ENCODE measurements around the gene THSD1. TPM values are rescaled to one million over a fixed set of nuclear protein-coding genes. Genes with fewer than 3 reads are reported as not detected.
"Not testable (repeated sequence)": the region's sequence is repeated elsewhere in the genome, so short reads cannot be mapped to it uniquely, and the experiment has no call there.

THSD1 gene
- total RNA-seq, 2 donors from 2014 or later = 6.4 to 7.2 TPM

DNA sequence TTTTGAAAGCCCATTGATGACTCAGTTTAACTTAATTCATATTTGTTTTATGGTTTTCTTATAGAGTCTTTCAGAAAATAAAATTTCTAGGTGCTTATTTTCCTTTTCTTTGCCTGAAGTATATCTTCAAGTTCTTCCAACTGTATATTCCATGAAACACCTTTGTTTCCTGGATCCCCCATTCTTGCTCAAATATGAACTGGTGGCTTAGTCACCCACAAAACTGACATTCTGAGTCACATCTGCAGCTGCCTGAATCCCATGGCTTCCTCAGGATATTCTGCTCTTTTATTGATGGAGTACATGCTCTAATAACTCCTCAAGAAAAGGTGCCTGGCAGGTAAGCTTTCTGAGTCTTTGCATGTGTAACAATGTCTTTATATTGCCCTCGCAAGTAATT is 32.7 kb downstream of the THSD1 start:
- intact Hi-C loops (cut with DNase I); ATAC-seq; DNase-seq: not testable (repeated sequence)

DNA sequence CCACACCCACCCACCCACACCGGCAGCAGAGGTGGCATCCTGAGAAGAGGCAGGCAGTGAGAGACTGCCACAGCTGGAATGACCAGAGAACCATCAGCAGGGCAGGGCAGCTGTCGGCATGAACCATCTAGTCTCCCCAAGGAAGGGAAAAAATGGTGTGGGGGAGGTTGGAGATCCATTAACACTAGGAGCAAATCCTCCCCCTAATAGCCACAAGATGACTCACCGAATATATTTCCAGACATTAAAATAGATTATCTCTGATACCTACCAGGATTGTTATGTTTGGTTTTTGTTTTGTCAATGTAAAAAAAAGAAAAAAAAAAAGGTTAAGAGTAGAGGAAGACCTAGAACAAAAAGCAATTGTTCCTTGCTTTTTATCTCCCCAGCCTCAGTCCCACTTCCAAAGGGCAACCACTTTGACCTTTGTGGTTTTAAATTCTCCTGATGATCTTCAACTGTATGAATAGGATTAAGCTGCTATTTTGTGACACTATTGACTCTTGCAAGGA is 34.2 kb downstream of the THSD1 start:
- ATAC-seq (peak in 1 of 2 donors; percentile 80), DNase-seq (no peak)
- intact Hi-C loops (cut with DNase I) = no loop called here

DNA sequence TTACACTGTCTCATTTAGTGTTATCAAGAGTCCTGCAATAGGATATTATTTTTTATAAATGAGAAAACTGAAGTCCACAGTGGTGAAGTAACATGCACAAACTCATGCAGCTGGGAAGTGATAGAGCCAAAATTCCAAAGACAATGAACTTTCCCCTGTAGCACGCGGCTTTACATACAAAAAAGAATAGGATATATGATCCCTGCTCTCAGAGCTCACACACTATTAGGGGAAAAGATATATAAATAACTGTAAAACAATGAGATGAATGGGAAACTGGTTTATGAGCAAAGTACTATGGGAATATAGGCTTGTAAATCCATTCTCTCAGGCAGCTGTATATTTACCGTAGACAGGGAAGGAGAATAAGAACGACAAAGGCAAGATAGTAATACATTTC is 39.7 kb downstream of the THSD1 start:
- no peak for DNase-seq
- ATAC-seq = no peak
- intact Hi-C loops (cut with DNase I) = no loop called here

DNA sequence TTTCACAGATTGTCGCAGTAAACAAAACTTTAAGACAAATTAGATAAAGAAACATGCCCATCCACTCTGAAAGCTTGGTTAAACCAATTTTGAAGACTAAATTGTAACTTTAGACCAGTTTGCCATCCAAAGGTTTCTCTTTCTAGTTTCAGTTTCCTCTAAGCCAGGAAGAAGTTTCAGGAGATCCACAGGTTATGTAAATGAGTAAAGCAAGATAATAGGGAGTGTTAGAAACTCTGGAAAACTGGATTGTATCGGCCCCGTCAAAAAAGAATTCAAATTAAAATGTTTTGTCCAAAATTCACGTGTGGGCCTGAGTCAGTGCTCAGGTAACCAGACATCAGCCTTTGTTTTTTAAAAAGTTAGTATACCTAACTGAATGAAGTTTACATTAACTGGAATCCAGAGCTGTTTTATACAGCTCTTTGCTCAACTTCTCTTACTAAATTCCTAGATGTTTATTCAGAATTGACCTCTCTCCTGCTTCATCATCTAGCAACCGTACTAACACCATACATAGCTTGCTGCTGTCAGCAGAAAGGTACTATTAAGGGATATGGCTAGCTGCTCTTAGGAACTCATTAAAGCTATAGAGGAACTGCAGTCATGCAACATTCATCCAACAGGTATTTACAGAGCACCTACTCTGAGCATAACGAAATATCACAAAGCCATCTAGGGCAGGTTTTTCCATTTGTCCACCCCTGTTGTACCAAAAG is 43.6 kb downstream of the THSD1 start:
- DNase-seq; intact Hi-C loops (cut with DNase I); ATAC-seq: not testable (repeated sequence)

DNA sequence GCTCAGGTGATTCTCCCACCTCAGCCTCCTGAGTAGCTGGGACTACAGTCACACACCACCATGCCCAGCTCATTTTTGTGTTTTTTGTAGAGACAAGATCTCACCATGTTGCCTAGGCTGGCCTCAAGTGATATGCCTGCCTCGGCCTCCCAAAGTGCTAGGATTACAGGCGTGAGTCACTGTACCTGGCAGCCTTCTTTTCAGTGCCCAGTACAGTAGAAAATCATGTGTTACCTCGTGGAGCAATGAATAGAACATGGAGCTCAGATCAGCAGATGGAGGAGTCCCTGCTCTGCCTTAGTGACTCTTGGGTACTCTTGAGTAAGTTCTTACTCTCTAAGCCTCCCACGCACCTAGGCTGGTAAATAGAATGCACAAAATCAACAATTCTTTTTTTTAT is 44.7 kb downstream of the THSD1 start:
- ATAC-seq = no peak
- DNase-seq = no peak
- intact Hi-C loops (cut with DNase I) = no loop called here

DNA sequence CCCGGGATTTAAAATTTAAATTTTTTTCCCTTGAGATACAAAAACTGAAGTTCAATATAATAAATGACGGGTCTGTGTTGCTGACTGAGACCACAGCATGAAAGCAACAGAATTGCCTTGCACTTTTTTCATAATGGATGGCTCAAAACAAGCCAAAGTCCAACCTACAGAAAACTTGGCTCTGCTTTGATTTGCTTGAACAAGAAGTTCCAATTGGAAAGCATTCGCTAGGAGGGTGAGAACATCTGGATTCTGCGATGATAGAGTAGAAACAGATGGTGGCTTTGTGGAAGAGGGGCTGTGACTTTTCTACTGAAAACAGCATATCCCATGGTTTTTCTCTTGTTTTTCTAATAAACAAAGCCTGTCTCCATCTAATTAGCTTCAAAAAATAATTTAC is 46.4 kb downstream of the THSD1 start:
- DNase-seq (no peak), ATAC-seq (peak in 1 of 2 donors; percentile 53)
- intact Hi-C loops (cut with DNase I) = no loop called here

DNA sequence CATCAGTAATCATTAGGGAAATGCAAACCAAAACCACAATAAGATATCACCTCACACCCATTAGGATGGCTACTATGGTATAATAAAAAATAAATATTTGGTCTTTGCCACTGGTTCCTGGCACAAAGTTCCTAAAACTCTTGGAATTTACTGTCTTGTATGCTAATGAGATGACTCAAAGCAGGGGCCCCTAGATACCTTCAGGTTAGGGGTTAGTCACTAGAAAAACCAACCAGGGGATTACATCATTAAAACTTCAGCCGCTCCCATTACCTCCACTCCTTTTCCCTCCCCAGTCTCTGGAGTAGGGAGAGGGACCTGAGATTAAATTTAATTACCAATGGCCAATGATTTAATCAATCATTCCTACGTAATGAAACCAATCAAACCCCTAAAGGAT is 49.6 kb downstream of the THSD1 start:
- no peak for ATAC-seq
- intact Hi-C loops (cut with DNase I) = no loop called here
- DNase-seq = no peak

DNA sequence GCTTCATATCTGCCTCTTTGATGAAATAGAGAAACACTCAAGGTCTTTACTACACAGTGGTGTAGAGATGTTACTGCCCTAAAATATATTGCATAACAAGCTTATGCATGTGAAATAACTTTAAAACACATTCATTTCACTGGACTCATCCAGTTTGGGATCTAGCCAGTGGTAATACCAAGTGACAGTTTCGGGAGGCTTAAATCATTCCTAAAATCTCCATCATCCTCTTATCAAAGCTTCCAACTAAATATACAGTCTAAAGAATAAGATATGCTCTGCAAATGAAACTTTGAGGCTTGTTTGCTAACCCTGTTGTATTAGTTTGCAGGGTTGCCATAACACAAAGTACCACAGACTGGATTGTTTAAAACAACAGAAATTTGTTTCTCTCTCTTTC is 52.8 kb downstream of the THSD1 start:
- ATAC-seq (no peak), DNase-seq (no peak)
- intact Hi-C loops (cut with DNase I) = no loop called here

DNA sequence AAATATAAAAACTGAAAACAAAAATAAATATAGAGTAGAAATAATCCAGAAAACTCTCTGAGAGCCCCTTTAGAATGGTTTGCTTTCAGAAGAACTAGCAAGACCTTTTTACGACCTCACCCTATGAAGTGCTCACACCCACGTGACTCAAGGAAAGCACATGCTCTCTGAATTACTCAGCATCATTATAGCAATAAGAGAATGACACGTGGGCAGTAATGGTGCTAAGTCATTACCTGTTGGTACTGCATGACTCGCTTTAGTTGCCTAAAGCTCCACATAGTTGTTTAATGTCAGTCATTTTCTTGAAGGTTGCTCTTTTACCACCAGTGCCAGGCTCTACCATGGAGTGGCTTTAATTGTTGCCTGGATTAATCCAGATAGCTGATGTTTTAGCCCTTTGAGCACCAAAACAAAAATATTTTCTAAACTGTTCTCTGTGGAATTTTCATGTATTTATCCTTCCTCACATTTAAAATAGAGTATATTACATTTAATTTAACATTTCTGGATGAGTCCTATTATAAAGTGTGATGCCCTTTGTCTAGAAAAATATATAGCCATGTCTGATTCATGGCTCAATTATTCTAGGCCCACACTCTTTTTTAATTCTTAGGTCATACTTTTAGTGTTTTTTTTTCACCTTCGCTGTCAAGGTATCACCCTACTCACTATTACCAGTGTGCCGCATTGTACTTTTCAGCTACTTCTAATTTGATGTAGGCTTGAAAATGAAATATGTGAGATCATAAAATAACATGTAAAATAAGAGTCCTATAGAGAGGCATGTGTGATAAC is 56.8 kb downstream of the THSD1 start:
- peak in 1 of 2 donors; percentile 45 for ATAC-seq
- intact Hi-C loops (cut with DNase I) = loop anchor here in 1 of 2 donors (5.0 kb wide), 1 partner anchor 98 kb away; no protein-coding TSS in a partner anchor

DNA sequence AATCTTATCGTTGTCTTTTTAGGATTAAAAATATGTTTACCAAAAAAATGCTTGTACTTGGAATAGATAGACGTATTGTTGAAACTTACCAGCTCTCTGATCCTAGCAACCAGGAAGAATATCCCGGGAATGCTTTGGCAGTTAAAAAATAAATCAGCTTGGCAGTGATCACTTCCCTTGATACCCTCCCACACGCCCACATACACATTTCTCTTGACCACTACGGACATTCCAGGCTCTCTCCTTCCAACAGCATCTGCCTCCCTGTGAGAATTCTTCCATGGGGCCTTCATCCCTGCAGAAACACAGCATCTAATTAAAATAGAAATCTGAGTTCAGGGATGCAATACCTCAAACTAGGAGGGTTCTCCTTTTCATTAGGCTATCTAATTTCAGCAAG is 57.9 kb downstream of the THSD1 start:
- ATAC-seq = peak; percentile 30 to 66
- intact Hi-C loops (cut with DNase I) = loop anchor here in 1 of 2 donors (5.0 kb wide), 1 partner anchor 99 kb away; no protein-coding TSS in a partner anchor
- no peak for DNase-seq

More for the DNA sequence above, 56.8 kb downstream of the THSD1 start:
- no peak for DNase-seq

DNA sequence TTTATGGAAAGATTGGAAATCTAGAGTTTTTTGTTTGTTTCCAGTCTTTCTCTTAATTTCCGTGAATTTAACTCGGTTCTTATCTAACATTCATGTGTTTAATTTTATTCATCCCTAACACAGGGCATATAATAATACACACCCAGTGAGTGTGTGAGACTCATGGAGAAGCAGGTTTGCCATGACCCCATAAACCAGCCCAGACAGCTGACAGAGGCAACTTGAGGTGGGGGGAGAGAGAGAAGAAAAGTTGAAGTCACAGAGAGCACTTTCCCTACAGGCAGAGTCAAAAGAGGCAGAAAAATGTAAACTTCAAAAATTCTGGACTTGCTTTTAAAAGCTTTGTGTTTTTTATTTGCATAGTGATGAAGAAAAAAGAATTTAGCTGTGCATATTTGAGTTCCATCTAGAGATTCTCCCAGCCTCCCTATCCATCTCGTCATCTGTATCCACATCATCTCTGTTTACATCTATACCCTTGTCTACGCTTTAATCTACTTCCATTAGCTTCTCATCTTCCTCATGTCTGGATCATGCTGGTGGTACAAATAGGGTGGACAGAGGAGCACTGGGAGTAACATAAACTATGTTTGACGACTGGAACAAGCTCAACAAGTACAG is 60.2 kb downstream of the THSD1 start:
- intact Hi-C loops (cut with DNase I) = loop anchor here in 1 of 2 donors (5.0 kb wide), 1 partner anchor 102 kb away; no protein-coding TSS in a partner anchor
- DNase-seq (no peak), ATAC-seq (no peak)

DNA sequence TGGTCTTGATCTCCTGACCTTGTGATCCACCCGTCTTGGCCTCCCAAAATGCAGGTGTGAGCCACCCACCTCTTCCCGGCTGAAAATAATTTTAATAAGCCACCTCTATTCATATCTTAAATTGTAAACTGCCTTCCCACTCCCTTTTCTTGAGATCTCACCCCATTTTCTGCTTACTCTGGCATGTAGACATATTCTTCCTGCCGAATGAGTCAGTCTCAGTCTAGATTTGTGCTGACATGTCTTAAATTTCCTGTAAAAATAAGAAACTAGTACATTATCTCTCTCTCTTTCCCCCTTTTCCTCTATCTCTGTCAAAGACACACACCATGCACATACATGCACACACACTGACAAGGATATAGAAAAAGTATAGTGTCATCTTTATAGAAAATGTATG is 60.9 kb downstream of the THSD1 start:
- ATAC-seq = peak in 1 of 2 donors; percentile 60
- intact Hi-C loops (cut with DNase I) = loop anchor here in 1 of 2 donors (5.0 kb wide), 1 partner anchor 102 kb away; no protein-coding TSS in a partner anchor

DNA sequence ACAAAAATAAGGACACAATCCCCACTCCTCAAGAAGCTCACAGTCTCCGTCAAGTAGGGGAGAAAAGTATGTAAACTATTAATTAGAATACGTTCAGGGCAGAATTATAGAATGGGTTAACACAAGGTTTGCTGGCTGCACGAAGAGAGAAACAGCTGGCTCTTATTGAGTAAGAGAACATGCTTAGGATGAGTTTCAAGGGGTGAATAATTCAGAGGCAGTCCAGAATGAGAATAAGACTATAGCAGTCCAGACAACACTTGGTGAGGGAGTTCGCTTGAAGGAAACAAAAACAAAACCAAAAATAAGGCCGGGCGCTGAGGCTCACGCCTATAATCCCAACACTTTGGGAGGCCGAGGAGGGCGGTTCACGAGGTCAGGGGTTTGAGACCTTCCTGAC is 61.9 kb downstream of the THSD1 start:
- no peak for DNase-seq
- intact Hi-C loops (cut with DNase I) = no loop called here

More for the DNA sequence above, 60.9 kb downstream of the THSD1 start:
- DNase-seq = no peak

DNA sequence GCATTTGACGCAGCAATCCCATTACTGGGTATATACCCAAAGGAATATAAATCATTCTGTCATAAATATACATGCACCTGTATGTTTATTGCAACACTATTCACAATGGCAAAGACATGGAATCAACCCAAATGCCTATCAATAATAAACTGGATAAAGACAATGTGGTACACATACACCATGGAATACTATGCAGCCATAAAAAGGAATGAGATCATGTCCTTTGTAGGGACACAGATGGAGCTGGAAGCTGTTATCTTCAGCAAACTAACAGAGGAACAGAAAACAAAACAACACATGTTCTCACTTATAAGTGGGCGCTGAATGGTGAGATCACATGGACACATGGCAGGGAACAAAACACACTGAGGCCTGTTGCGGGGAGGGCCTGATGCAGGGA is 63.8 kb downstream of the THSD1 start:
- ATAC-seq; intact Hi-C loops (cut with DNase I); DNase-seq: not testable (repeated sequence)

More for the DNA sequence above, 61.9 kb downstream of the THSD1 start:
- peak; percentile 30 to 78 for ATAC-seq

DNA sequence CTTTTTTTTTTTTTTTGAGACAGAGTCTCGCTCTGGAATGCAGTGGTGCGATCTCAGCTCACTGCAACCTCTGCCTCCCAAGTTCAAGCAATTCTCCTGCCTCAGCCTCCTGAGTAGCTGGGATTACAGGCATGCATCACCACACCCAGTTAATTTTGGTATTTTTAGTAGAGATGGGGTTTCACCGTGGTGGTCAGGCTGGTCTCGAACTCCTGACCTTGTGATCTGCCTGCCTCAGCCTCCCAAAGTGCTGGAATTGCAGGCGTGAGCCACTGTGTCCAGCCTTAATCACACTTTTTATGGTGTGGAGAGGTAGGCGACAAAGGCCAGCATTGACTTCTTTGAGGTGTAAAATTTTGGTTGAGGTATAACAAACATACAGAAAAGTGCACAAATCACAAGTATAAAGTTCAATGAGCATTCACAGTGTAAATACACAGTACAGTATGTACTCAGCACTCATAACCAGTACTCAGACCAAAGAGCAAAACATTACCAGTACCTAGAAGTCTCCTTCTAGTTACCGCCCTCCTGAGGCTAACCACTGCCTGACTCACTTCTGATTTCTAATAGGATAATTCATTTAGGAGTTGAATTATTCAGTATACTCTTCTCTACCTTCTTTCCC is 68.0 kb downstream of the THSD1 start:
- intact Hi-C loops (cut with DNase I); ATAC-seq; DNase-seq: not testable (repeated sequence)

DNA sequence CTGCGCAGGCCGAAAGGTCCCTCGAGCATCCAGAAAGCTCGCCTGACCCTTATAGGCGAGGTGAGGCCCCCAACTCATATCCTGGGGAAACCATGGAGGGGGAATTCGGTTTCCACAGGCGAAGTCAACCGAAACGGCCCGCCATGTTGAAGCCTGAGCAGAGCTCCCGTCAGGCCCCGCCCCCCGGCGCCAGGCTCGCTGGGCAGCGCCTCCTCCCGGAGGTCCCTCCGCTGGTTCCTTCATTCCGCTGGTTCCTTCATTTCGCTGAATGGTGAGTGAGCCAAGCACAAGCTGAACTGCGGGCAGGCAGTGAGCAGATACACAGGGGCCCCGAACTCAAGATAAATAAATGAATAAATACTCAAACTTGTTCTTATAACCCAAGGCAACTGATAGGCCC is 71.9 kb downstream of the THSD1 start:
- ATAC-seq; intact Hi-C loops (cut with DNase I); DNase-seq: not testable (repeated sequence)

DNA sequence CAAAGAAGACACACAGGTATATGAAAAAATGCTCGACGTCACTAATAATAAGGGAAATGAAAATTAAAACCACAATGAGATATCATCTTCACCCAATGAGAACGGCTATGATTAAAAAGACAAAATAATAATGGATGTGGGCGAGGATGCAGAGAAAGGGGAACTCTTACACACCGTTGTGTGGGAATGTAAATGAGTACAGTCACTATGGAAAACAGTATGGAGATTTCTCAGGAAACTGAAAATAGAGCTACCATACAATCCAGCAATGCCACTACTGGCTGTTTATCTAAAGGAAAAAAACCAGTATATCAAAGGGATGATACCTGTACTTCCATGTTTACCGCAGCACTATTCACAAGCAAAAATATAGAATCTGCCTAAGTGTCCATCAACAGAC is 74.1 kb downstream of the THSD1 start:
- DNase-seq; ATAC-seq; intact Hi-C loops (cut with DNase I): not testable (repeated sequence)

Measured in left cardiac atrium (tissue), 4 donors.